ENCODE measurements around the gene SMOC1.

- TF ChIP-seq CTCF (IDR thresholded peaks at IDR 0.05) (no peak), ZFX (IDR thresholded peaks at IDR 0.05; ENCODE audit: borderline replicate concordance) (no peak)
Measured at GRCh38 chr14:70045310-70045709, 166.1 kb downstream of the SMOC1 start.
